Caco-2 (cell line): ENCODE measurements around the gene THAP6. TPM values are rescaled to one million over a fixed set of nuclear protein-coding genes. Genes with fewer than 3 reads are reported as not detected.

ENCODE experiments used
- BruUV-seq: library from RNA; stranded (reverse); fragments of 400-500 nt; replicated peaks from 2 replicates; lab custom pipeline; 2021; lab: Mats Ljungman, UMichigan
- CTCF ChIA-PET: fragments of 300-600 bp; sonication (Branson Sonifier 250); formaldehyde crosslinking; loops from one replicate; lab custom pipeline; 2022; ENCODE audit warnings: antibody characterized with exemption; lab: Charles Lee
- POLR2A ChIA-PET: fragments of 300-600 bp; sonication (Branson Sonifier 250); formaldehyde crosslinking; loops from one replicate; lab custom pipeline; 2022; ENCODE audit warnings: antibody characterized with exemption; lab: Charles Lee
- DNase-seq, 2 experiments: peaks; one replicate each; pipeline versions ENCODE4 v3.0.0 to v3.0.0-alpha.2; 2020 to 2022
- H3K27me3 ChIP-seq: replicated peaks from 2 replicates; pipeline ENCODE4 v1.6.0; 2011; ENCODE audit warnings: low read length; ENCODE audit not compliant: control insufficient read depth, insufficient read depth
- H3K36me3 ChIP-seq: 2 replicates; pipeline ENCODE4 v1.5.1; 2011; ENCODE audit warnings: low read length; ENCODE audit not compliant: control insufficient read depth, insufficient read depth
- H3K4me1 ChIP-seq: fragments of 250-450 bp; sonication (Bioruptor Pico); 2 replicates; pipeline ENCODE4 v1.5.1; 2020; ENCODE audit warnings: mild to moderate bottlenecking
- H3K4me3 ChIP-seq: 2 replicates; pipeline ENCODE4 v1.5.1; 2011; ENCODE audit warnings: low read depth, mild to moderate bottlenecking, control low read depth, low read length
- H3K9me3 ChIP-seq: fragments of 250-450 bp; sonication (Bioruptor Pico); 2 replicates; pipeline ENCODE4 v1.5.1; 2020; ENCODE audit warnings: mild to moderate bottlenecking, moderate library complexity
- H3K27ac Mint-ChIP-seq: one replicate; pipeline ENCODE4 v1.8.0; 2022; ENCODE audit warnings: mixed read lengths; ENCODE audit not compliant: unreplicated experiment
- H3K27me3 Mint-ChIP-seq: one replicate; pipeline ENCODE4 v1.8.0; 2022; ENCODE audit warnings: mixed read lengths; ENCODE audit not compliant: insufficient read depth, unreplicated experiment
- H3K36me3 Mint-ChIP-seq: one replicate; pipeline ENCODE4 v1.8.0; 2022; ENCODE audit warnings: mild to moderate bottlenecking, mixed read lengths; ENCODE audit not compliant: insufficient read depth, unreplicated experiment
- H3K4me1 Mint-ChIP-seq: one replicate; pipeline ENCODE4 v1.8.0; 2022; ENCODE audit warnings: low read depth, mixed read lengths; ENCODE audit not compliant: unreplicated experiment
- H3K4me3 Mint-ChIP-seq: one replicate; pipeline ENCODE4 v1.8.0; 2022; ENCODE audit warnings: mild to moderate bottlenecking, moderate library complexity, mixed read lengths; ENCODE audit not compliant: unreplicated experiment
- H3K9me3 Mint-ChIP-seq: one replicate; pipeline ENCODE4 v1.8.0; 2022; ENCODE audit warnings: mixed read lengths; ENCODE audit not compliant: unreplicated experiment
- CTCF ChIP-seq, 2 experiments: fragments of 200-600 bp in 1 of 2; IDR thresholded peaks; 1 replicate in 1 of 2; 2 replicates in 1 of 2; pipeline versions ENCODE4 v1.5.1 to v1.8.0; 2011 to 2022; ENCODE audit warnings: antibody characterized with exemption in 1 of 2, control low read depth in 1 of 2, inconsistent platforms in 1 of 2, low read depth in 1 of 2, low read length in 1 of 2, mild to moderate bottlenecking in 1 of 2, moderate library complexity in 1 of 2; ENCODE audit not compliant: insufficient read depth in 1 of 2, severe bottlenecking in 1 of 2, unreplicated experiment in 1 of 2
- intact Hi-C: fragments of 100-400 bp; cut with micrococcal nuclease; formaldehyde crosslinking; loops from one replicate; pipeline ENCODE4 v1.10.0; 2022; ENCODE audit not compliant: unreplicated experiment
- total RNA-seq: library from RNA; stranded (reverse); gene quantifications from 2 replicates; pipeline ENCODE4 v1.2.3, GENCODE V29; 2022

The THAP6 gene
- total RNA-seq, 1 experiment from 2014 or later: 11.8 TPM

GRCh38 chr4:75566911-75567310, 52.6 kb downstream of the THAP6 start:
- intact Hi-C loops: no loop called here
- H3K4me1 Mint-ChIP-seq: peaks cover 2% of the 10 kb centered on the region
- no peaks in the 10 kb centered on the region for H3K9me3 Mint-ChIP-seq
- BruUV-seq: no TSS peak
- no peak for DNase-seq
- H3K27ac Mint-ChIP-seq: no peak overlapping the region
- POLR2A ChIA-PET: no interaction called here
- CTCF ChIA-PET: no interaction called here
- Histone ChIP-seq H3K36me3 (no peaks in the 10 kb centered on the region), H3K27me3 (no peaks in the 10 kb centered on the region), H3K4me1 (peaks cover 7% of the 10 kb centered on the region; the same call in 1 of the 2 replicates), H3K9me3 (no peaks in the 10 kb centered on the region), H3K4me3 (no peak overlapping the region)
- H3K36me3 Mint-ChIP-seq: peaks cover 3% of the 10 kb centered on the region
- H3K27me3 Mint-ChIP-seq: no peaks in the 10 kb centered on the region
- no peak for TF ChIP-seq CTCF (IDR thresholded peaks at IDR 0.05; ENCODE audit: insufficient read depth in 1 of 2, low read depth in 1 of 2, low read length in 1 of 2, severe bottlenecking in 1 of 2, unreplicated experiment in 1 of 2)
- no peak overlapping the region for H3K4me3 Mint-ChIP-seq

- no peak overlapping the region for H3K4me3 Mint-ChIP-seq
- no peak for TF ChIP-seq CTCF (IDR thresholded peaks at IDR 0.05; ENCODE audit: insufficient read depth in 1 of 2, low read depth in 1 of 2, low read length in 1 of 2, severe bottlenecking in 1 of 2, unreplicated experiment in 1 of 2)
- Histone ChIP-seq H3K4me3 (no peak overlapping the region), H3K9me3 (no peaks in the 10 kb centered on the region), H3K27me3 (no peaks in the 10 kb centered on the region), H3K4me1 (no peaks in the 10 kb centered on the region), H3K36me3 (no peaks in the 10 kb centered on the region)
- H3K4me1 Mint-ChIP-seq: no peaks in the 10 kb centered on the region
- DNase-seq: no peak
- ChIA-PET CTCF (no interaction called here), POLR2A (no interaction called here)
- H3K27me3 Mint-ChIP-seq: no peaks in the 10 kb centered on the region
- intact Hi-C loops: no loop called here
- H3K27ac Mint-ChIP-seq: no peak overlapping the region
- no peaks in the 10 kb centered on the region for H3K36me3 Mint-ChIP-seq
- BruUV-seq: no TSS peak
- no peaks in the 10 kb centered on the region for H3K9me3 Mint-ChIP-seq
These were observed 53.5 kb downstream of the THAP6 start for GRCh38 chr4:75567725-75568124.

Other genes with a start within 250 kb of the THAP6 start
- gene RCHY1, start 70 bp upstream of the THAP6 start, total RNA-seq: 38.0 and 38.2 TPM in 2 replicates
- gene ODAPH, start 41.6 kb downstream of the THAP6 start, total RNA-seq: not detected in 2 replicates
- gene CDKL2, start 116.1 kb downstream of the THAP6 start, total RNA-seq: 1.5 and 1.9 TPM in 2 replicates
- gene G3BP2, start 158.9 kb downstream of the THAP6 start, total RNA-seq: 187 TPM in 2 replicates
- gene USO1, start 210.1 kb downstream of the THAP6 start, total RNA-seq: 55.4 and 59.7 TPM in 2 replicates